K562 (cell line): ENCODE measurements around the gene ERN1. TPM values are rescaled to one million over a fixed set of nuclear protein-coding genes. Genes with fewer than 3 reads are reported as not detected.

Experiments used
- ATAC-seq: fragments of 200-7000 bp; cut with Tn5 transposase; 3 replicates; pipeline ENCODE4 v1.9.1; 2020; ENCODE audit warnings: moderate library complexity
- BruUV-seq: library from RNA; stranded (reverse); fragments of 400-500 nt; replicated peaks from 2 replicates; lab custom pipeline; 2021; lab: Mats Ljungman, UMichigan
- CTCF ChIA-PET: fragments of 300-600 bp; formaldehyde crosslinking; extraction: SDS; loops from one replicate; lab custom pipeline; 2021; ENCODE audit warnings: low intra/inter-chr PET ratio; lab: Yijun Ruan, JAX
- POLR2A ChIA-PET: fragments of 300-600, 350-650 bp; sonication (Branson Sonifier 250); formaldehyde crosslinking; extraction: SDS; loops from one replicate; lab custom pipeline; 2021; ENCODE audit warnings: antibody characterized with exemption, inconsistent platforms; lab: Yijun Ruan, JAX
- DNase-seq, 4 experiments: peaks; one replicate each; pipeline versions ENCODE4 v3.0.0 to v3.0.0-alpha.2; 2011 to 2018; ENCODE audit warnings: low spot score in 3 of 4, mixed read lengths in 3 of 4; ENCODE audit errors: extremely low read depth in 1 of 4
- FAIRE-seq: peaks from 2 replicates; lab custom pipeline; 2011; peaks lifted over from hg19 to GRCh38; lab: Jason Lieb, UNC
- H2AFZ ChIP-seq: 2 replicates; pipeline ENCODE4 v1.6.0; 2011; ENCODE audit warnings: low read depth, low read length, control low read depth, inconsistent platforms
- H3K27ac ChIP-seq: fragments of 200-600 bp; 3 replicates; pipeline ENCODE4 v1.8.0; 2011; ENCODE audit warnings: low read depth, mild to moderate bottlenecking, control low read depth, inconsistent platforms, low read length, moderate library complexity, mixed read lengths; ENCODE audit errors: extremely low read depth
- H3K27me3 ChIP-seq, 2 experiments: fragments of 300-600 bp in 1 of 2; 2 replicates in 1 of 2; 3 replicates in 1 of 2; pipeline versions ENCODE4 v1.6.0 to v1.8.0; 2011; ENCODE audit warnings: inconsistent platforms in 2 of 2, low read length in 2 of 2, mild to moderate bottlenecking in 1 of 2, mixed read lengths in 1 of 2, moderate library complexity in 1 of 2; ENCODE audit not compliant: control insufficient read depth in 2 of 2, insufficient read depth in 2 of 2
- H3K36me3 ChIP-seq: fragments of 300-600 bp; 3 replicates; pipeline ENCODE4 v1.8.0; 2011; ENCODE audit warnings: mild to moderate bottlenecking, low read length, inconsistent platforms; ENCODE audit not compliant: control insufficient read depth, insufficient read depth
- H3K4me1 ChIP-seq, 2 experiments: fragments of 200-600 bp in 1 of 2; replicated peaks in 1 of 2; 2 replicates in 1 of 2; 3 replicates in 1 of 2; pipeline versions ENCODE4 v1.5.1 to v1.8.0; 2011; ENCODE audit warnings: inconsistent platforms in 2 of 2, low read length in 2 of 2, mild to moderate bottlenecking in 1 of 2, mixed read lengths in 1 of 2, moderate library complexity in 1 of 2; ENCODE audit not compliant: control insufficient read depth in 2 of 2, insufficient read depth in 2 of 2
- H3K4me2 ChIP-seq: 2 replicates; pipeline ENCODE4 v1.6.1; 2011; ENCODE audit warnings: low read length, control low read depth, inconsistent platforms, mixed read lengths; ENCODE audit not compliant: insufficient read depth
- H3K4me3 ChIP-seq: fragments of 200-600 bp; sonication (generic), shearing (Covaris generic); 2 replicates; pipeline ENCODE4 v1.5.1; 2016; ENCODE audit warnings: control low read depth, inconsistent platforms
- H3K79me2 ChIP-seq: fragments of 200-600 bp; 3 replicates; pipeline ENCODE4 v1.8.0; 2011; ENCODE audit warnings: low read length, inconsistent platforms; ENCODE audit not compliant: control insufficient read depth, insufficient read depth
- H3K9ac ChIP-seq, 2 experiments: 2 replicates each; pipeline versions ENCODE4 v1.6.0 to v1.6.1; 2011; ENCODE audit warnings: low read depth in 2 of 2, low read length in 2 of 2, control low read depth in 1 of 2, inconsistent platforms in 1 of 2, mild to moderate bottlenecking in 1 of 2, mixed read lengths in 1 of 2; ENCODE audit not compliant: insufficient read depth in 1 of 2
- H3K9me1 ChIP-seq: one replicate; pipeline ENCODE4 v1.6.0; 2011; ENCODE audit warnings: inconsistent platforms, mild to moderate bottlenecking, low read length, moderate library complexity; ENCODE audit not compliant: control insufficient read depth, insufficient read depth
- H3K9me3 ChIP-seq: replicated peaks from 2 replicates; pipeline ENCODE4 v1.5.1; 2011; ENCODE audit warnings: low read depth, low read length, inconsistent platforms; ENCODE audit not compliant: control insufficient read depth, insufficient read depth
- H4K20me1 ChIP-seq: replicated peaks from 2 replicates; pipeline ENCODE4 v1.6.1; 2011; ENCODE audit warnings: low read length, inconsistent platforms, mixed read lengths; ENCODE audit not compliant: control insufficient read depth, insufficient read depth
- CEBPZ ChIP-seq: fragments of 150-350 bp; IDR thresholded peaks from 2 replicates; pipeline ENCODE4 v1.6.1; 2014; ENCODE audit warnings: low read depth, mild to moderate bottlenecking, low read length, borderline replicate concordance
- DDX20 ChIP-seq: fragments of 450-650 bp; IDR thresholded peaks from 2 replicates; pipeline ENCODE4 v1.6.1; 2016; ENCODE audit warnings: missing genetic modification characterization, low read depth, mild to moderate bottlenecking, missing compliant biosample characterization, moderate library complexity
- FOSL1 ChIP-seq: fragments of 200-800 bp; sonication (Bioruptor generic); conservative IDR thresholded peaks from 2 replicates; pipeline ENCODE4 v1.6.1; 2016; ENCODE audit warnings: missing genetic modification characterization, missing compliant biosample characterization
- FOXO4 ChIP-seq: fragments of 450-650 bp; formaldehyde crosslinking; IDR thresholded peaks from 2 replicates; pipeline ENCODE4 v1.4.0; 2020; ENCODE audit warnings: mild to moderate bottlenecking, moderate library complexity
- HINFP ChIP-seq: fragments of 450-650 bp; conservative IDR thresholded peaks from 2 replicates; pipeline ENCODE4 v1.6.1; 2016; ENCODE audit warnings: missing genetic modification characterization, low read depth, mild to moderate bottlenecking, control low read depth, missing compliant biosample characterization
- HMG20A ChIP-seq: fragments of 450-650 bp; formaldehyde crosslinking; conservative IDR thresholded peaks from 2 replicates; pipeline ENCODE4 v1.4.0; 2020; ENCODE audit warnings: mild to moderate bottlenecking, mixed read lengths
- KLF1 ChIP-seq: fragments of 450-650 bp; IDR thresholded peaks from 2 replicates; pipeline ENCODE4 v1.6.1; 2016; ENCODE audit warnings: missing genetic modification characterization, missing compliant biosample characterization
- MNT ChIP-seq, 2 experiments: fragments of 450-650 bp; conservative IDR thresholded peaks; 2 replicates each; pipeline ENCODE4 v1.6.1; 2017; ENCODE audit warnings: mild to moderate bottlenecking in 2 of 2, moderate library complexity in 2 of 2
- TBL1XR1 ChIP-seq, 2 experiments: IDR thresholded peaks; 2 replicates each; pipeline ENCODE4 v1.6.1; 2012; ENCODE audit warnings: improper control_type of control experiment in 2 of 2, low read length in 2 of 2, mild to moderate bottlenecking in 1 of 2
- TFAP4 ChIP-seq: sonication (generic); formaldehyde crosslinking; IDR thresholded peaks from 2 replicates; pipeline ENCODE4 v1.8.0; 2022; ENCODE audit warnings: missing genetic modification reagents, mild to moderate bottlenecking, moderate library complexity, borderline replicate concordance
- ZNF316 ChIP-seq: fragments of 450-650 bp; IDR thresholded peaks from 2 replicates; pipeline ENCODE4 v1.6.1; 2016
- WGBS: fragments of 100-300 bp; shearing (Covaris generic); methylation state at CpG from one replicate; pipeline ENCODE4 v1.1.6; 2016; ENCODE audit warnings: low coverage, mixed read lengths; ENCODE audit not compliant: insufficient coverage; ENCODE audit errors: missing lambda C conversion rate; 5-methylcytosine and 5-hydroxymethylcytosine counted together
- in situ Hi-C: fragments of 300-500 bp; cut with MboI; formaldehyde crosslinking; loops from 4 replicates; pipeline ENCODE4 v1.15.0; 2018; ENCODE audit warnings: inconsistent platforms, mixed read lengths
- intact Hi-C: fragments of 100-400 bp; cut with micrococcal nuclease; formaldehyde crosslinking; loops from 2 replicates; pipeline ENCODE4 v1.14.2; 2022
- polyA plus RNA-seq, 8 experiments: library from polyadenylated mRNA; depleted of rRNA in 4 of 8; stranded (reverse) in 5 of 8; unstranded in 3 of 8; fragments of >200 nt; fragmentation: Nextera tagmentation in 2 of 8; fragmentation: Illumina TruSeq in 1 of 8; extraction: Ambion mirVana in 2 of 8; extraction: Trizol in 1 of 8; gene quantifications; 2 replicates each; pipeline versions ENCODE4 v1.2.1 to v1.2.3, GENCODE V29; 2011 to 2014; ENCODE audit warnings: inconsistent platforms in 1 of 8, missing spikeins in 1 of 8
- total RNA-seq, 7 experiments: library from RNA; depleted of rRNA in 6 of 7; stranded (reverse); fragments of >200 nt in 6 of 7; fragmentation: Illumina TruSeq in 2 of 7; extraction: Trizol in 2 of 7; gene quantifications; 2 replicates each; pipeline versions ENCODE4 v1.2.1 to v1.2.3, GENCODE V29; 2011 to 2021; ENCODE audit warnings: low replicate concordance in 1 of 7

ERN1 gene
- total and polyA plus RNA-seq, 9 of the 15 experiments (the other 6 are each of a cell fraction or from before 2014, with no cell fraction given), result 2.1 to 22.5 (median 7.3) TPM

GRCh38 chr17:64153565-64154312 is 23.8 kb upstream of the ERN1 start:
- no peaks in the 10 kb centered on the region for H3K79me2 ChIP-seq
- no peaks in the 10 kb centered on the region for H4K20me1 ChIP-seq
- ChIA-PET POLR2A (interaction anchor here (0.7 to 2.0 kb wide), 3 partner anchors 8 to 208 kb away, joined by 3 to 11 read pairs (median 4); no protein-coding TSS in a partner anchor), CTCF (no interaction called here)
- intact Hi-C loops (no loop called here), in situ Hi-C loops (loop anchor here (5.0 kb wide), 1 partner anchor 124 kb away; no protein-coding TSS in a partner anchor)
- no TSS peak for BruUV-seq
- H3K4me1 ChIP-seq, result peaks cover 0 to 6% of the 10 kb centered on the region in 2 experiments; a peak in 3 of 5 replicates
- no peak overlapping the region for H3K27ac ChIP-seq
- H3K9me3 ChIP-seq, result no peaks in the 10 kb centered on the region
- ATAC-seq (no peak), DNase-seq (no peak), FAIRE-seq (peak; percentile 56)
- H2AFZ ChIP-seq, result no peak overlapping the region
- no peaks in the 10 kb centered on the region for H3K27me3 ChIP-seq
- no peaks in the 10 kb centered on the region for H3K9me1 ChIP-seq
- WGBS, result 81% methylated on average over 3 of the region's 3 CpGs
- peaks cover 68% of the 10 kb centered on the region for H3K36me3 ChIP-seq
- no peak overlapping the region for H3K9ac ChIP-seq
- H3K4me3 ChIP-seq, result no peak overlapping the region
- H3K4me2 ChIP-seq, result no peak overlapping the region
- TF ChIP-seq KLF1 (tag), result no peak
- TF ChIP-seq MNT (conservative IDR thresholded peaks at IDR 0.05), result no peak
- no peak for TF ChIP-seq HINFP (tag)
- TF ChIP-seq DDX20 (tag), result no peak
- TF ChIP-seq TBL1XR1 (IDR thresholded peaks at IDR 0.05; ENCODE audit: low read length in 2 of 2), result no peak
- no peak for TF ChIP-seq TFAP4 (CRISPR knock-in tag)
- TF ChIP-seq CEBPZ, result no peak
- no peak for TF ChIP-seq HMG20A (CRISPR knock-in tag)
- no peak for TF ChIP-seq FOSL1 (tag)
- TF ChIP-seq FOXO4 (CRISPR knock-in tag), result no peak
- no peak for TF ChIP-seq ZNF316
